Measurements from ENCODE around the gene AKAP1. TPM values are rescaled to one million over a fixed set of nuclear protein-coding genes. Genes with fewer than 3 reads are reported as not detected.

AKAP1 gene
- total and polyA plus RNA-seq, 9 of the 15 experiments (the other 6 are each of a cell fraction or from before 2014, with no cell fraction given), result 12.9 to 63.8 (median 36.4) TPM

GRCh38 chr17:57165754-57166153 is 80.7 kb downstream of the AKAP1 start:
- ChIA-PET POLR2A (interaction anchor here (0.8 kb wide), 1 partner anchor 356 kb away, joined by 3 read pairs; no protein-coding TSS in a partner anchor), CTCF (ENCODE audit: low intra/inter-chr PET ratio) (no interaction called here)
- in situ Hi-C loops (cut with MboI), result no loop called here
- H3K9me1 ChIP-seq (ENCODE audit: control insufficient read depth, insufficient read depth, low read length), result no peaks in the 10 kb centered on the region
- no peaks in the 10 kb centered on the region for H4K20me1 ChIP-seq (replicated peaks; ENCODE audit: control insufficient read depth, insufficient read depth, low read length)
- no peak overlapping the region for H3K9ac ChIP-seq (ENCODE audit: insufficient read depth in 1 of 2, low read depth in 2 of 2, low read length in 2 of 2)
- intact Hi-C loops (cut with micrococcal nuclease), result no loop called here
- 14% methylated on average over 3 of the region's 3 CpGs for WGBS (ENCODE audit: insufficient coverage, low coverage, missing lambda C conversion rate)
- H3K9me3 ChIP-seq (replicated peaks; ENCODE audit: control insufficient read depth, insufficient read depth, low read depth, low read length), result no peaks in the 10 kb centered on the region
- H3K36me3 ChIP-seq (ENCODE audit: control insufficient read depth, insufficient read depth, low read length), result no peaks in the 10 kb centered on the region
- H3K27me3 ChIP-seq (ENCODE audit: control insufficient read depth in 2 of 2, insufficient read depth in 2 of 2, low read length in 2 of 2), result peaks cover 2 to 9% of the 10 kb centered on the region in 2 experiments; a peak in 4 of 5 replicates
- H2AFZ ChIP-seq (ENCODE audit: low read depth, low read length), result no peak overlapping the region
- H3K4me1 ChIP-seq (replicated peaks in 1 of 2; ENCODE audit: control insufficient read depth in 2 of 2, insufficient read depth in 2 of 2, low read length in 2 of 2), result peaks cover 0 to 1% of the 10 kb centered on the region in 2 experiments; a peak in 2 of 5 replicates
- no peak for FAIRE-seq
- peak; percentile 73 for TF ChIP-seq TFE3 (CRISPR knock-in tag; IDR thresholded peaks at IDR 0.05)
- no peak for TF ChIP-seq GTF2A2 (tag; IDR thresholded peaks at IDR 0.05)
- TF ChIP-seq CBFB (CRISPR knock-in tag; IDR thresholded peaks at IDR 0.05), result no peak
- TF ChIP-seq ZNF146 (CRISPR knock-in tag; IDR thresholded peaks at IDR 0.05; ENCODE audit: unreplicated experiment), result no peak
- TF ChIP-seq PKNOX1 (IDR thresholded peaks at IDR 0.05), result peak; percentile 51
- no TSS peak for BruUV-seq (replicated peaks)
- ATAC-seq, result no peak
- DNase-seq (ENCODE audit: extremely low read depth in 1 of 4, low spot score in 3 of 4), result no peak
- H3K4me2 ChIP-seq (ENCODE audit: insufficient read depth, low read length), result no peak overlapping the region
- H3K4me3 ChIP-seq, result no peak overlapping the region
- no peak overlapping the region for H3K27ac ChIP-seq (ENCODE audit: extremely low read depth, low read depth, low read length)
- H3K79me2 ChIP-seq (ENCODE audit: control insufficient read depth, insufficient read depth, low read length), result no peaks in the 10 kb centered on the region

Measured in K562 (cell line).